Measurements from ENCODE around the gene FOXP1.
A peak's percentile ranks its signal among the peaks of the same experiment; 100 is the strongest.

FOXP1 gene

GRCh38 chr3:71101014-71101413 lies 482.5 kb downstream of the FOXP1 start:
- no peak for DNase-seq (ENCODE audit: low spot score)

- no peak for DNase-seq (ENCODE audit: low spot score)
Observed at GRCh38 chr3:71099997-71100719, 483.4 kb downstream of the FOXP1 start.

- DNase-seq (ENCODE audit: low spot score) = no peak
Observed at GRCh38 chr3:71097557-71097956, 486.0 kb downstream of the FOXP1 start.

- no peak for DNase-seq (ENCODE audit: low spot score)
Observed at GRCh38 chr3:71095511-71096291, 487.8 kb downstream of the FOXP1 start.

- DNase-seq (ENCODE audit: low spot score) = no peak
Observed at GRCh38 chr3:71094658-71095209, 488.8 kb downstream of the FOXP1 start.

- no peak for DNase-seq (ENCODE audit: low spot score)
Observed at GRCh38 chr3:71092665-71093064, 490.9 kb downstream of the FOXP1 start.

GRCh38 chr3:71090207-71090606 lies 493.3 kb downstream of the FOXP1 start:
- no peak for DNase-seq (ENCODE audit: low spot score)

GRCh38 chr3:71089271-71089847 lies 494.2 kb downstream of the FOXP1 start:
- DNase-seq (ENCODE audit: low spot score) = no peak

- no peak for DNase-seq (ENCODE audit: low spot score)
Observed at GRCh38 chr3:71088742-71089141, 494.8 kb downstream of the FOXP1 start.

- no peak for DNase-seq (ENCODE audit: low spot score)
Observed at GRCh38 chr3:71088019-71088708, 495.4 kb downstream of the FOXP1 start.

GRCh38 chr3:71087143-71088018 lies 496.1 kb downstream of the FOXP1 start:
- DNase-seq (ENCODE audit: low spot score) = peak; percentile 43

GRCh38 chr3:71086777-71087142 lies 496.8 kb downstream of the FOXP1 start:
- no peak for DNase-seq (ENCODE audit: low spot score)

- DNase-seq (ENCODE audit: low spot score) = no peak
Observed at GRCh38 chr3:71083726-71084131, 499.8 kb downstream of the FOXP1 start.

- DNase-seq (ENCODE audit: low spot score) = no peak
Observed at GRCh38 chr3:71082833-71083232, 500.7 kb downstream of the FOXP1 start.

GRCh38 chr3:71080517-71081083 lies 502.9 kb downstream of the FOXP1 start:
- DNase-seq (ENCODE audit: low spot score) = no peak

GRCh38 chr3:71078723-71079525 lies 504.6 kb downstream of the FOXP1 start:
- no peak for DNase-seq (ENCODE audit: low spot score)

GRCh38 chr3:71078199-71078598 lies 505.3 kb downstream of the FOXP1 start:
- no peak for DNase-seq (ENCODE audit: low spot score)

- no peak for DNase-seq (ENCODE audit: low spot score)
Observed at GRCh38 chr3:71077070-71077469, 506.5 kb downstream of the FOXP1 start.

GRCh38 chr3:71076361-71077002 lies 507.0 kb downstream of the FOXP1 start:
- peak; percentile 32 for DNase-seq (ENCODE audit: low spot score)

GRCh38 chr3:71075494-71075893 lies 508.0 kb downstream of the FOXP1 start:
- DNase-seq (ENCODE audit: low spot score) = no peak
